ENCODE measurements around the gene SLC4A1AP. TPM values are rescaled to one million over a fixed set of nuclear protein-coding genes. Genes with fewer than 3 reads are reported as not detected.

The SLC4A1AP gene
- total RNA-seq, 1 experiment from 2014 or later, result 33.8 TPM

DNA sequence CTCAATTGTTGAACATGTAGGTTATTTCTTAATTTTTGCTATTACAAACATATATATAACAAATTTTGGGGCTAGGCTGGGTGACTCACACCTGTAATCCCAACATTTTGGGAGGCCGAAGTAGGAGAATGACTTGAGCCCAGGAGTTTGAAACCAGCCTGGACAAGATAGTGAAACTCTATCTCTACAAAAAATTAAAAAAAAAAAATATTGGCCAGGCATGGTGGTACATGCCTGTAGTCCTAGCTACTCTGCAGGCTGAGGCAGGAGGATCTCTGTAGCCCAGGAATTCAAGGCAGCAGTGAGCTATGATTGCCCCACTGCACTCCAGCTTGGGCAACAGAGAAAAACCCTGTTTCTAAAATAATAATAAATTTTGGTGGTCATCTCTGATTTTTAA lies 23.5 kb downstream of the SLC4A1AP start:
- no peak for DNase-seq
- Mint-ChIP-seq H3K36me3 (ENCODE audit: insufficient read depth, unreplicated experiment) (peaks cover 51% of the 10 kb centered on the region), H3K4me3 (ENCODE audit: unreplicated experiment) (no peak overlapping the region), H3K4me1 (ENCODE audit: low read depth, unreplicated experiment) (peaks cover 8% of the 10 kb centered on the region), H3K9me3 (ENCODE audit: unreplicated experiment) (no peaks in the 10 kb centered on the region), H3K27me3 (ENCODE audit: insufficient read depth, unreplicated experiment) (no peaks in the 10 kb centered on the region), H3K27ac (ENCODE audit: unreplicated experiment) (no peak overlapping the region)
- peaks cover 14% of the 10 kb centered on the region for H3K4me1 ChIP-seq
- ChIA-PET CTCF (no interaction called here), POLR2A (no interaction called here)
- no peaks in the 10 kb centered on the region for H3K9me3 ChIP-seq
- peaks cover 3% of the 10 kb centered on the region for H3K36me3 ChIP-seq (ENCODE audit: control insufficient read depth, insufficient read depth, low read length)
- no TSS peak for BruUV-seq (replicated peaks)
- intact Hi-C loops (cut with micrococcal nuclease; ENCODE audit: unreplicated experiment), result no loop called here
- no peak overlapping the region for H3K4me3 ChIP-seq (ENCODE audit: low read depth, low read length)
- H3K27me3 ChIP-seq (replicated peaks; ENCODE audit: control insufficient read depth, insufficient read depth, low read length), result no peaks in the 10 kb centered on the region
- TF ChIP-seq, protein P1, sequence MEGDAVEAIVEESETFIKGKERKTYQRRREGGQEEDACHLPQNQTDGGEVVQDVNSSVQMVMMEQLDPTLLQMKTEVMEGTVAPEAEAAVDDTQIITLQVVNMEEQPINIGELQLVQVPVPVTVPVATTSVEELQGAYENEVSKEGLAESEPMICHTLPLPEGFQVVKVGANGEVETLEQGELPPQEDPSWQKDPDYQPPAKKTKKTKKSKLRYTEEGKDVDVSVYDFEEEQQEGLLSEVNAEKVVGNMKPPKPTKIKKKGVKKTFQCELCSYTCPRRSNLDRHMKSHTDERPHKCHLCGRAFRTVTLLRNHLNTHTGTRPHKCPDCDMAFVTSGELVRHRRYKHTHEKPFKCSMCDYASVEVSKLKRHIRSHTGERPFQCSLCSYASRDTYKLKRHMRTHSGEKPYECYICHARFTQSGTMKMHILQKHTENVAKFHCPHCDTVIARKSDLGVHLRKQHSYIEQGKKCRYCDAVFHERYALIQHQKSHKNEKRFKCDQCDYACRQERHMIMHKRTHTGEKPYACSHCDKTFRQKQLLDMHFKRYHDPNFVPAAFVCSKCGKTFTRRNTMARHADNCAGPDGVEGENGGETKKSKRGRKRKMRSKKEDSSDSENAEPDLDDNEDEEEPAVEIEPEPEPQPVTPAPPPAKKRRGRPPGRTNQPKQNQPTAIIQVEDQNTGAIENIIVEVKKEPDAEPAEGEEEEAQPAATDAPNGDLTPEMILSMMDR (IDR thresholded peaks at IDR 0.05; ENCODE audit: insufficient read depth in 1 of 2, low read depth in 1 of 2, low read length in 1 of 2, severe bottlenecking in 1 of 2, unreplicated experiment in 1 of 2), result no peak

DNA sequence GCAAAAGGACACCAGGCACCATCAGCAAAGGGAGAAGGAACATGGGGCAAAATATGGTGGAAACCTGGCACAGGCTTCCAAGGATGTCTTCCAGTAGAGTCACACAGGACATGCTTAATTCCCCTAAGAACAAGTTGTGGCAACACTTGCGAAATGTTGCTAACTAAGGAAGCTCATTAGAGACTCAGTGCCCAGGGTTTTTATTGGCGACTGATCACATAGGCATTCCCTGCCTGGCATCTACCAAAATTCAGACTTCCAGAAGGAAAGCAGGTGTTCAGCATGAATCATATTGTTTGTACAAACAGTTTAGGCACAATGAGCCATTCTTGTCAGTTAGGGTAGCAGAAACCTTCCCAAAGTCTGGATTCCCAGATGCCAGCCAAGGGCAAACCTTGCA lies 25.7 kb downstream of the SLC4A1AP start:
- POLR2A ChIA-PET, result no interaction called here
- no peaks in the 10 kb centered on the region for H3K9me3 Mint-ChIP-seq (ENCODE audit: unreplicated experiment)
- H3K27me3 ChIP-seq (replicated peaks; ENCODE audit: control insufficient read depth, insufficient read depth, low read length), result no peaks in the 10 kb centered on the region
- no peak overlapping the region for H3K4me3 ChIP-seq (ENCODE audit: low read depth, low read length)
- H3K27ac Mint-ChIP-seq (ENCODE audit: unreplicated experiment), result no peak overlapping the region
- H3K9me3 ChIP-seq, result no peaks in the 10 kb centered on the region
- BruUV-seq (replicated peaks), result no TSS peak
- no peaks in the 10 kb centered on the region for H3K27me3 Mint-ChIP-seq (ENCODE audit: insufficient read depth, unreplicated experiment)
- peaks cover 3% of the 10 kb centered on the region for H3K36me3 ChIP-seq (ENCODE audit: control insufficient read depth, insufficient read depth, low read length)
- CTCF ChIA-PET, result no interaction called here
- H3K36me3 Mint-ChIP-seq (ENCODE audit: insufficient read depth, unreplicated experiment), result peaks cover 44% of the 10 kb centered on the region
- no peak for DNase-seq
- no peak overlapping the region for H3K4me3 Mint-ChIP-seq (ENCODE audit: unreplicated experiment)
- TF ChIP-seq, protein P1 (IDR thresholded peaks at IDR 0.05; ENCODE audit: insufficient read depth in 1 of 2, low read depth in 1 of 2, low read length in 1 of 2, severe bottlenecking in 1 of 2, unreplicated experiment in 1 of 2), result no peak
- H3K4me1 ChIP-seq, result no peaks in the 10 kb centered on the region
- intact Hi-C loops (cut with micrococcal nuclease; ENCODE audit: unreplicated experiment), result no loop called here
- peaks cover 7% of the 10 kb centered on the region for H3K4me1 Mint-ChIP-seq (ENCODE audit: low read depth, unreplicated experiment)

DNA sequence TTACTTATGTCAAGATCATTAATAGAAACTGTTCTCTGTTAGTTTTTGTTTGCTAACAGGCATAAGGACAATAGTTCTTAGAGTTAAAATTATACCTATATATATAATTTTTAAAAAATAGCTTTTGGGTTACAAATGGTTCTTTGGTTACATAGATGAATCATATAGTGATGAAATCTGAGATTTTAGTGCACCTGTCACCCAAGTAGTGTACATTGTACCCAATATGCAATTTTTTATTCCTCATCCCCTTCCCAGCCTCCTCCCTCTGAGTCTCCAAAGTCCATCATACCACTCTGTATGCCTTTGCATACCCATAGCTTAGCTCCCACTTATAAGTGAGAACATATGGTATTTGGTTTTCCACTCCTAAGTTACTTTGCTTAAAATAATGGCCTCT lies 26.4 kb downstream of the SLC4A1AP start:
- Histone ChIP-seq H3K36me3 (ENCODE audit: control insufficient read depth, insufficient read depth, low read length) (peaks cover 3% of the 10 kb centered on the region), H3K4me3 (ENCODE audit: low read depth, low read length) (no peak overlapping the region), H3K4me1 (no peaks in the 10 kb centered on the region), H3K27me3 (replicated peaks; ENCODE audit: control insufficient read depth, insufficient read depth, low read length) (no peaks in the 10 kb centered on the region), H3K9me3 (no peaks in the 10 kb centered on the region)
- Mint-ChIP-seq H3K27ac (ENCODE audit: unreplicated experiment) (no peak overlapping the region), H3K4me3 (ENCODE audit: unreplicated experiment) (no peak overlapping the region), H3K27me3 (ENCODE audit: insufficient read depth, unreplicated experiment) (no peaks in the 10 kb centered on the region), H3K4me1 (ENCODE audit: low read depth, unreplicated experiment) (peaks cover 7% of the 10 kb centered on the region), H3K9me3 (ENCODE audit: unreplicated experiment) (no peaks in the 10 kb centered on the region), H3K36me3 (ENCODE audit: insufficient read depth, unreplicated experiment) (peaks cover 38% of the 10 kb centered on the region)
- intact Hi-C loops (cut with micrococcal nuclease; ENCODE audit: unreplicated experiment), result no loop called here
- no TSS peak for BruUV-seq (replicated peaks)
- CTCF ChIA-PET, result no interaction called here
- POLR2A ChIA-PET, result no interaction called here
- no peak for DNase-seq
- TF ChIP-seq, protein P1 (IDR thresholded peaks at IDR 0.05; ENCODE audit: insufficient read depth in 1 of 2, low read depth in 1 of 2, low read length in 1 of 2, severe bottlenecking in 1 of 2, unreplicated experiment in 1 of 2), result no peak

Measured in Caco-2 (cell line).